ENCODE data around the gene IQCH.

IQCH gene

DNA sequence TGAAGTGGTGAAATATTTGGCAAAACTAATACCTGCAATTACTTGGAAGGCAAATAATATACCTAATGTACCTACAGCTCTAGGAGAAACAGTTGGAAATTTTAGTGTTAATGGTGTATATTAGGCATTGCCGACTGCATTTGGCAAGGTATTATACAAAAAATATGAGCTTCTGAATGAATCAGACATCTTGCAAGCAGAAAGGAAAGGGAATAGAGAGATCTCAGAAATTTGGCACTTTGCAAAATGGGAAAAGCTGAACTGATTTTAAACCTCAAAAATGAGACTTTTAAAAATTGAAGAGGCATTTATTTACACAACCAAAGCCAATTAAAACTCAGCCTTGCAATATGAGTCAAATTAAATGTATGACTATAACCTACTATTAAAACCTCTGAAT lies 226.2 kb downstream of the IQCH start:
- no peaks in the 10 kb centered on the region for H3F3A ChIP-seq (ENCODE audit: control insufficient read depth, insufficient read depth)
- no peaks in the 10 kb centered on the region for H3K79me2 ChIP-seq (ENCODE audit: control insufficient read depth, low read length)
- H3K4me3 ChIP-seq (ENCODE audit: low read length), result no peak overlapping the region
- H3K9me2 ChIP-seq (replicated peaks; ENCODE audit: control insufficient read depth, low read length), result no peaks in the 10 kb centered on the region
- H3K36me3 ChIP-seq (ENCODE audit: control insufficient read depth, low read length), result no peaks in the 10 kb centered on the region
- H3K4me1 ChIP-seq (ENCODE audit: control insufficient read depth, low read length), result no peaks in the 10 kb centered on the region
- no peaks in the 10 kb centered on the region for H3K27me3 ChIP-seq (ENCODE audit: control insufficient read depth, low read length)
- no peak overlapping the region for H3K27ac ChIP-seq (ENCODE audit: low read depth, low read length)
- H3K4me2 ChIP-seq (ENCODE audit: low read length), result no peak overlapping the region
- TF ChIP-seq, protein P1, sequence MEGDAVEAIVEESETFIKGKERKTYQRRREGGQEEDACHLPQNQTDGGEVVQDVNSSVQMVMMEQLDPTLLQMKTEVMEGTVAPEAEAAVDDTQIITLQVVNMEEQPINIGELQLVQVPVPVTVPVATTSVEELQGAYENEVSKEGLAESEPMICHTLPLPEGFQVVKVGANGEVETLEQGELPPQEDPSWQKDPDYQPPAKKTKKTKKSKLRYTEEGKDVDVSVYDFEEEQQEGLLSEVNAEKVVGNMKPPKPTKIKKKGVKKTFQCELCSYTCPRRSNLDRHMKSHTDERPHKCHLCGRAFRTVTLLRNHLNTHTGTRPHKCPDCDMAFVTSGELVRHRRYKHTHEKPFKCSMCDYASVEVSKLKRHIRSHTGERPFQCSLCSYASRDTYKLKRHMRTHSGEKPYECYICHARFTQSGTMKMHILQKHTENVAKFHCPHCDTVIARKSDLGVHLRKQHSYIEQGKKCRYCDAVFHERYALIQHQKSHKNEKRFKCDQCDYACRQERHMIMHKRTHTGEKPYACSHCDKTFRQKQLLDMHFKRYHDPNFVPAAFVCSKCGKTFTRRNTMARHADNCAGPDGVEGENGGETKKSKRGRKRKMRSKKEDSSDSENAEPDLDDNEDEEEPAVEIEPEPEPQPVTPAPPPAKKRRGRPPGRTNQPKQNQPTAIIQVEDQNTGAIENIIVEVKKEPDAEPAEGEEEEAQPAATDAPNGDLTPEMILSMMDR (IDR thresholded peaks at IDR 0.05; ENCODE audit: low read depth, low read length, poor library complexity, severe bottlenecking), result no peak
- TF ChIP-seq EZH2phosphoT487 (IDR thresholded peaks at IDR 0.05; ENCODE audit: borderline replicate concordance, low read length), result no peak
- no peaks in the 10 kb centered on the region for H4K20me1 ChIP-seq (ENCODE audit: control insufficient read depth, insufficient read depth, low read depth, low read length)
- no peaks in the 10 kb centered on the region for H3K9me3 ChIP-seq (ENCODE audit: control insufficient read depth, insufficient read depth, low read length)

GRCh38 chr15:67481680-67482079 lies 227.1 kb downstream of the IQCH start:
- no peaks in the 10 kb centered on the region for H3K79me2 ChIP-seq (ENCODE audit: control insufficient read depth, low read length)

DNA sequence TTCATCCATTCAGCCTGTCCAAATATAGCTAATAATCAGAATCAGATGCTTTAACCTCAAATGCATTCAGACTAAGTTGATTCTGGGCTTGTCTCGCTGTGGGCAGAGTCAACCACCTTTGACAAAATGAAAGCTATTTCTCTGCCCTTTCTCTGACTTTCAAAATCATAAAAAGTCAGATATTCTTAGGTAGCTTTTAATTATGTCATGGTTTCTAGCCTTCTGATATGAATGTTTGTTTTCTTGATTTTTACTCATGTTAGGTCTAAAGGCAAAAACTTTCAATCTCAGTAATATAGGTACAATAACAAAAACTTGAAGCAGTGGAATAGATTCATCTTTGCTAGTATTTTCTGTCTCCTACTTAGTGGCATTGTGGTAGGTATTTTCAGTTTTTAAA lies 241.0 kb downstream of the IQCH start:
- H3K36me3 ChIP-seq (ENCODE audit: control insufficient read depth, low read length), result no peaks in the 10 kb centered on the region
- no peaks in the 10 kb centered on the region for H3K4me1 ChIP-seq (ENCODE audit: control insufficient read depth, low read length)
- H3K9me2 ChIP-seq (replicated peaks; ENCODE audit: control insufficient read depth, low read length), result no peaks in the 10 kb centered on the region
- no peaks in the 10 kb centered on the region for H3K79me2 ChIP-seq (ENCODE audit: control insufficient read depth, low read length)
- no peaks in the 10 kb centered on the region for H3F3A ChIP-seq (ENCODE audit: control insufficient read depth, insufficient read depth)
- TF ChIP-seq, protein P1 (IDR thresholded peaks at IDR 0.05; ENCODE audit: low read depth, low read length, poor library complexity, severe bottlenecking), result no peak
- no peak for TF ChIP-seq EZH2phosphoT487 (IDR thresholded peaks at IDR 0.05; ENCODE audit: borderline replicate concordance, low read length)
- no peak overlapping the region for H3K4me3 ChIP-seq (ENCODE audit: low read length)
- H4K20me1 ChIP-seq (ENCODE audit: control insufficient read depth, insufficient read depth, low read depth, low read length), result no peaks in the 10 kb centered on the region
- H3K4me2 ChIP-seq (ENCODE audit: low read length), result no peak overlapping the region
- no peak overlapping the region for H3K27ac ChIP-seq (ENCODE audit: low read depth, low read length)
- no peaks in the 10 kb centered on the region for H3K27me3 ChIP-seq (ENCODE audit: control insufficient read depth, low read length)
- H3K9me3 ChIP-seq (ENCODE audit: control insufficient read depth, insufficient read depth, low read length), result no peaks in the 10 kb centered on the region

More at GRCh38 chr15:67481680-67482079, 227.1 kb downstream of the IQCH start:
- H3K27ac ChIP-seq (ENCODE audit: low read depth, low read length), result no peak overlapping the region
- no peaks in the 10 kb centered on the region for H3K4me1 ChIP-seq (ENCODE audit: control insufficient read depth, low read length)
- no peaks in the 10 kb centered on the region for H3K36me3 ChIP-seq (ENCODE audit: control insufficient read depth, low read length)
- H3F3A ChIP-seq (ENCODE audit: control insufficient read depth, insufficient read depth), result no peaks in the 10 kb centered on the region
- TF ChIP-seq EZH2phosphoT487 (IDR thresholded peaks at IDR 0.05; ENCODE audit: borderline replicate concordance, low read length), result no peak
- TF ChIP-seq, protein P1 (IDR thresholded peaks at IDR 0.05; ENCODE audit: low read depth, low read length, poor library complexity, severe bottlenecking), result no peak
- H3K4me3 ChIP-seq (ENCODE audit: low read length), result no peak overlapping the region
- H3K9me3 ChIP-seq (ENCODE audit: control insufficient read depth, insufficient read depth, low read length), result no peaks in the 10 kb centered on the region
- no peaks in the 10 kb centered on the region for H3K27me3 ChIP-seq (ENCODE audit: control insufficient read depth, low read length)
- no peak overlapping the region for H3K4me2 ChIP-seq (ENCODE audit: low read length)
- no peaks in the 10 kb centered on the region for H4K20me1 ChIP-seq (ENCODE audit: control insufficient read depth, insufficient read depth, low read depth, low read length)
- no peaks in the 10 kb centered on the region for H3K9me2 ChIP-seq (replicated peaks; ENCODE audit: control insufficient read depth, low read length)

Data from DOHH2 (cell line).